Fibroblast of pulmonary artery (primary cell): Measurements from ENCODE around the gene PRKCH.
A peak's percentile ranks its signal among the peaks of the same experiment; 100 is the strongest.

Source experiments
- DNase-seq: peaks from one replicate; pipeline ENCODE4 v3.0.0-alpha.2; 2010; ENCODE audit warnings: low read depth
- H3K4me3 ChIP-seq: replicated peaks from 2 replicates; pipeline ENCODE4 v1.5.1; 2011; ENCODE audit warnings: low read depth, mild to moderate bottlenecking, control low read depth, low read length, moderate library complexity
- CTCF ChIP-seq: IDR thresholded peaks from 2 replicates; pipeline ENCODE4 v1.5.1; 2011; ENCODE audit warnings: mild to moderate bottlenecking, control low read depth, low read length, inconsistent platforms; ENCODE audit errors: missing control alignments

PRKCH gene

GRCh38 chr14:61438036-61438435 lies 116.7 kb downstream of the PRKCH start:
- no peak overlapping the region for H3K4me3 ChIP-seq
- TF ChIP-seq CTCF: no peak
- no peak for DNase-seq

GRCh38 chr14:61438497-61438859 lies 117.1 kb downstream of the PRKCH start:
- TF ChIP-seq CTCF: no peak
- no peak overlapping the region for H3K4me3 ChIP-seq
- DNase-seq: no peak

DNA sequence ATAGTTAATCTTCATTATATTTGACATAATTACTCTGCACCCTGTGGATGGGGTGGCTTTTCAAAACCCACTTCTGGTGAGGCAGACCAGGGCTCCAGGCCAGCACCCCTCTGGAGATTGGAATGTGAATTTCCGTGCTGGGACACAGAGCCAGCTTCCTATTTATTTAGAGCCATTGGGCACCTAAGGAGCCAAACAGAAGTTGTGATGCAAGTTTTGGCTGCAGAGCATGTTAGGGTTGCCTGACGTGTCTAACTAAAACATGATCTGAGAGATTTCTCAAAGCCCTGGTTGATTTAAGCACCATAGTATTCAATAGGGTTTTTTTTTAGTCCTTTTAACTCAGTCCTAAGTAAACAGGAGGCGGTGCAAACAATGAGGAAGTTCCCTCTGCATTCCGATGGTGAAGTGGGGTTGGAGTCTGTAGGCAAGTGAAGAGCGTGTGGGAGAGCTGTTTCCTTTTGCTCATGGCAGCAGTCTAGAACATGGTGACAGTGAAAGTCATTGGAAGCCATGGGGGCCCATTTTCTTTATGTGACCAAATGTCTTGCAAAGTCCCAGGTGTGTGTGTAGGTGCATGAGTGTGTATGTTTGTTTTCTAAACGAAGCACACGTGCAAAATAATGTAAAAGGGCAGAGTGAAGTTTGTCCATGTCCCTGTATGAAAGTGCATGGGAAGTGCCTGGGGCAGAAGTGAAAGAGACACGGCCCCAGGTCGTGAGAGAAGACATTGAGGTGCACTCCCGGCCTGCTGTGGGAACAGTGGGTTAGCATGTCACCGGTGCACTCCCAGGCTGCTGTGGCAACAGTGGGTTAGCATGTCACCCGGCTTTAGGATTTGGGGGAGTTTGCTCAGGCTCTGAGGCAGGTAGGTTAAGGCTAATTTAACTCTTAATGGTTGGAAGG lies 117.7 kb downstream of the PRKCH start:
- TF ChIP-seq CTCF: peak; percentile 6
- H3K4me3 ChIP-seq: no peak overlapping the region
- peak; percentile 82 for DNase-seq

- DNase-seq: no peak
- TF ChIP-seq CTCF: no peak
- H3K4me3 ChIP-seq: no peak overlapping the region
These were observed 118.5 kb downstream of the PRKCH start for GRCh38 chr14:61439779-61440418.

- no peak overlapping the region for H3K4me3 ChIP-seq
- no peak for DNase-seq
- no peak for TF ChIP-seq CTCF
These were observed 122.1 kb downstream of the PRKCH start for GRCh38 chr14:61443481-61443880.

GRCh38 chr14:61444215-61444768 lies 122.9 kb downstream of the PRKCH start:
- H3K4me3 ChIP-seq: no peak overlapping the region
- TF ChIP-seq CTCF: no peak
- DNase-seq: no peak
